Stomach (tissue), 9 donors: Measurements from ENCODE around the gene LTBP4. TPM values are rescaled to one million over a fixed set of nuclear protein-coding genes. Genes with fewer than 3 reads are reported as not detected.
A peak's percentile ranks its signal among the peaks of the same experiment; 100 is the strongest.

Experiments used
- DNase-seq, 2 donors: peaks; one replicate each; pipeline versions ENCODE4 v3.0.0 to v3.0.0-alpha.2; 2013 to 2019
- H3K27ac ChIP-seq, 5 donors: fragments of 200-600 bp in 4 of 5; sonication (generic) in 4 of 5; one replicate each; pipeline ENCODE4 v1.5.1; 2013 to 2019; ENCODE audit warnings: mild to moderate bottlenecking in 1 of 5, moderate library complexity in 1 of 5
- H3K27me3 ChIP-seq, 3 donors: fragments of 200-600 bp; sonication (generic); one replicate each; pipeline ENCODE4 v1.5.1; 2017 to 2019; ENCODE audit warnings: mixed run types in 1 of 3
- H3K36me3 ChIP-seq, 4 donors: fragments of 200-600 bp; sonication (generic); 1 replicate in 3 of 4; 2 replicates in 1 of 4; pipeline ENCODE4 v1.5.1; 2016 to 2019
- H3K4me1 ChIP-seq, 4 donors: fragments of 200-600 bp; sonication (generic); one replicate each; pipeline ENCODE4 v1.5.1; 2016 to 2019
- H3K4me3 ChIP-seq, 4 donors: fragments of 200-600 bp; sonication (generic) in 3 of 4; one replicate each; pipeline ENCODE4 v1.5.1; 2016 to 2019; ENCODE audit warnings: mild to moderate bottlenecking in 1 of 4
- H3K9me3 ChIP-seq, 4 donors: fragments of 200-600 bp; sonication (generic); one replicate each; pipeline ENCODE4 v1.5.1; 2016 to 2019
- EP300 ChIP-seq: sonication (generic); formaldehyde crosslinking; IDR thresholded peaks from one replicate; pipeline ENCODE4 v1.6.1; 2017; ENCODE audit warnings: antibody characterized with exemption
- POLR2A ChIP-seq, 4 donors: fragments of 450-650 bp; IDR thresholded peaks; one replicate each; pipeline ENCODE4 v1.6.1; 2016; ENCODE audit warnings: antibody characterized with exemption in 4 of 4, control low read depth in 2 of 4, mild to moderate bottlenecking in 1 of 4, moderate library complexity in 1 of 4
- POLR2AphosphoS5 ChIP-seq, 3 donors: sonication (generic); formaldehyde crosslinking; IDR thresholded peaks; one replicate each; pipeline ENCODE4 v1.6.1; 2016; ENCODE audit warnings: antibody characterized with exemption in 3 of 3
- WGBS, 5 donors: extraction: QIAGEN DNeasy Blood & Tissue Kit in 3 of 5; methylation state at CpG; one replicate each; pipeline versions ENCODE4 v1.1.5 to v1.1.7; 2013 to 2018; 5-methylcytosine and 5-hydroxymethylcytosine counted together
- intact Hi-C: fragments of 100-400 bp; cut with DNase I; formaldehyde crosslinking; loops from one replicate; pipeline ENCODE4 v1.15.1; 2023; ENCODE audit warnings: low total_unique reads
- polyA plus RNA-seq, 3 donors: library from polyadenylated mRNA; stranded (reverse); fragments of 200-250 nt; gene quantifications; one replicate each; pipeline ENCODE4 v1.2.3, GENCODE V29; 2013
- total RNA-seq, 5 donors: library from RNA; depleted of rRNA; stranded (reverse); fragments of >200 nt; gene quantifications; one replicate each; pipeline versions ENCODE4 v1.1.0 to v1.2.3, GENCODE V29; 2014 to 2016
- TF ChIP-seq, protein P1 (sequence below), 7 experiments: fragments of 450-650 bp in 4 of 7; fragments of 200-600 bp in 3 of 7; sonication (generic) in 3 of 7; IDR thresholded peaks; one replicate each; pipeline ENCODE4 v1.5.1; 2016 to 2019; ENCODE audit warnings: antibody characterized with exemption in 7 of 7, control low read depth in 2 of 7, mild to moderate bottlenecking in 1 of 7
- donor health status: healthy with polysubstance abuse.
- donor health status: Bipolar disorder and iron deficiency.
- donor health status: healthy.

Gene LTBP4
- total and polyA plus RNA-seq, 8 donors: 66.1 to 1,027 (median 139) TPM

GRCh38 chr19:40583283-40583682 is 17.9 kb upstream of the LTBP4 start:
- H3K36me3 ChIP-seq: peaks cover 28 to 88% (median 85%) of the 10 kb centered on the region in 4 donors
- 81 to 95% (median 88%) methylated on average over 8 to 14 of the region's 14 CpGs for WGBS, 5 donors
- DNase-seq: no peak

DNA sequence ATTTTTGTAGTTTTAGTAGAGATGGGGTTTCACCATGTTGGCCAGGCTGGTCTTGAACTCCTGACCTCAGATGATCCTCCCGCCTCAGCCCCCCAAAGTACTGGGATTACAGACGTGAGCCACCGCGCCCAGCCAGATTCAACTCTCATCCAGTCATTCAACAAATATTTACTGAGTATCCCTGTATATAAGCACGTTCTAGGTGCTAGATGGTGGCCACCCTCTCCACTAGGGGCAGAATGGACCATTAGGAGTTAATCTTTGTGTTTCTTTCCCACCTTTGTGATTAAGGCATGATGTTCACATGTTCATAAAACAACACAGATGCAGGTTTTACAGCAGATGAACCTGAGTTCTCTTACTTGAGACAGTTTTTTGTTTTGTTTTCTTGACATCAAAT is 17.2 kb upstream of the LTBP4 start:
- Histone ChIP-seq H3K36me3 (peaks cover 28 to 92% (median 90%) of the 10 kb centered on the region in 4 donors), H3K27me3 (no peaks in the 10 kb centered on the region), H3K27ac (no peak overlapping the region), H3K4me1 (peaks cover 0 to 2% (median 0%) of the 10 kb centered on the region in 4 donors), H3K4me3 (no peak overlapping the region), H3K9me3 (no peaks in the 10 kb centered on the region)
- TF ChIP-seq POLR2AphosphoS5 (IDR thresholded peaks at IDR 0.05) (no peak), POLR2A (IDR thresholded peaks at IDR 0.05) (no peak), EP300 (no peak)
- no peak for DNase-seq
- intact Hi-C loops: no loop called here
- WGBS, 5 donors: 59 to 77% (median 73%) methylated on average over 5 of the region's 5 CpGs

More at GRCh38 chr19:40583283-40583682, 17.9 kb upstream of the LTBP4 start:
- Histone ChIP-seq H3K27me3 (no peaks in the 10 kb centered on the region), H3K9me3 (no peaks in the 10 kb centered on the region), H3K27ac (no peak overlapping the region), H3K4me1 (peaks cover 0 to 9% (median 3%) of the 10 kb centered on the region in 4 donors), H3K4me3 (no peak overlapping the region)
- intact Hi-C loops: no loop called here
- TF ChIP-seq POLR2A (IDR thresholded peaks at IDR 0.05): no peak

DNA sequence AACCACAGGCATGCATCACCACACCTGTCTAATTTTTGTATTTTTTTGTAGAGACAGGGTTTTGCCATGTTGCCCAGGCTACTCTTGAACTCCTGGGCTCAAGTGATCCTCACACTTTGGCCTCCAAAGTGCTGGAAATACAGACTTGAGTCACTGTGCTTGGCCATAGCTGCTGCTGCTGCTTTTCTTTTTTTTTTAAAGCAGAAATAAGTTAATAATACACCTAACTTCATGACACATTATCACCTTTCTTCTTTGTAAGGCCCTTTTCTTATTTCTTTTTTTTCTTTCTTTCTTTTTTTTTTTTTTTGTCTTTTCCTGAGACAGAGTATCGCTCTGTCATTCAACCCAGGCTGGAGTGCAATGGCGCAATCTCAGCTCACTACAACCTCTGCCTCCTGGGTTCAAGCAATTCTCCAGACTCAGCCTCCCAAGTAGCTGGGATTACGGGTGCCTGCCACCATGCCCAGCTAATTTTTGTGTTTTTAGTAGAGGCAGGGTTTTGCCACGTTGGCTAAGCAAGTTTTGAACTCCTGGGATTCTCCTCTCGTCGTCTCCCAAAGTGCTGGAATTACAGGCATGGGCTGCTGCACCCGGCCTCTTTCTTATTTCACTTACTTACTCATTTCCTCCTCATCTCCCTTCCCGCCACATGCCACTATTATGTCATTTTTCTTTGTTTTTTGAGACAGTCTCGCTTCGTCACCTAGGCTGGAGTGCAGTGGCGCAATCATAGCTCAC is 15.8 kb upstream of the LTBP4 start:
- Histone ChIP-seq H3K4me3 (no peak overlapping the region), H3K27me3 (no peaks in the 10 kb centered on the region), H3K36me3 (peaks cover 24 to 93% (median 87%) of the 10 kb centered on the region in 4 donors), H3K4me1 (no peaks in the 10 kb centered on the region), H3K27ac (peak overlapping the region in 2 of 5 donors; percentile 26 to 64), H3K9me3 (no peaks in the 10 kb centered on the region)
- intact Hi-C loops: no loop called here
- WGBS, 5 donors: 82 to 92% (median 88%) methylated on average over 11 of the region's 11 CpGs
- TF ChIP-seq, protein P1, sequence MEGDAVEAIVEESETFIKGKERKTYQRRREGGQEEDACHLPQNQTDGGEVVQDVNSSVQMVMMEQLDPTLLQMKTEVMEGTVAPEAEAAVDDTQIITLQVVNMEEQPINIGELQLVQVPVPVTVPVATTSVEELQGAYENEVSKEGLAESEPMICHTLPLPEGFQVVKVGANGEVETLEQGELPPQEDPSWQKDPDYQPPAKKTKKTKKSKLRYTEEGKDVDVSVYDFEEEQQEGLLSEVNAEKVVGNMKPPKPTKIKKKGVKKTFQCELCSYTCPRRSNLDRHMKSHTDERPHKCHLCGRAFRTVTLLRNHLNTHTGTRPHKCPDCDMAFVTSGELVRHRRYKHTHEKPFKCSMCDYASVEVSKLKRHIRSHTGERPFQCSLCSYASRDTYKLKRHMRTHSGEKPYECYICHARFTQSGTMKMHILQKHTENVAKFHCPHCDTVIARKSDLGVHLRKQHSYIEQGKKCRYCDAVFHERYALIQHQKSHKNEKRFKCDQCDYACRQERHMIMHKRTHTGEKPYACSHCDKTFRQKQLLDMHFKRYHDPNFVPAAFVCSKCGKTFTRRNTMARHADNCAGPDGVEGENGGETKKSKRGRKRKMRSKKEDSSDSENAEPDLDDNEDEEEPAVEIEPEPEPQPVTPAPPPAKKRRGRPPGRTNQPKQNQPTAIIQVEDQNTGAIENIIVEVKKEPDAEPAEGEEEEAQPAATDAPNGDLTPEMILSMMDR (IDR thresholded peaks at IDR 0.05): no peak
- TF ChIP-seq POLR2A (IDR thresholded peaks at IDR 0.05) (no peak), EP300 (no peak), POLR2AphosphoS5 (IDR thresholded peaks at IDR 0.05) (no peak)
- DNase-seq: no peak

DNA sequence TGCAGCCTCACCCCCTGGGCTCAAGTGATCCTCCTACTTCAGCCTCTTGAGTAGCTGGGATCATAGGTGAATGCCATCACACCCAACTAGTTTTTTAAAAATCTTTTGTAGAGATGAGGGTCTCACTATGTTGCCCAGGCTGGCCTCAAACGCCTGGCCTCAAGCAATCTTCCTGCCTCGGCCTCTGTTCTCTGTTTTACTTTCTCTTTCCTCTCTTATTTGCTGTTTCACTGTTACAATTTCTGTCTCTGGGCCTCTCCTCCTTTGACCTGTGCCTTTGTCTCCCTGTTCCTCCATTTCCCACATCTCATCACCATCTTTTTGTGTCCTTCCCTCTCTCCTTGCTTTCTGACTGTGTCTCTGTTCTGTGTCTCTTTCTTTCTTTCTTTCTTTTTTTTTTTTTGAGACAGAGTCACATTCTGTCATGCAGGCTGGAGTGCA is 15.2 kb upstream of the LTBP4 start:
- TF ChIP-seq POLR2A (IDR thresholded peaks at IDR 0.05): no peak
- TF ChIP-seq POLR2AphosphoS5 (IDR thresholded peaks at IDR 0.05): no peak
- TF ChIP-seq, protein P1 (IDR thresholded peaks at IDR 0.05): no peak
- no peak for TF ChIP-seq EP300
- Histone ChIP-seq H3K27me3 (no peaks in the 10 kb centered on the region), H3K4me1 (no peaks in the 10 kb centered on the region), H3K36me3 (peaks cover 19 to 93% (median 86%) of the 10 kb centered on the region in 4 donors), H3K9me3 (no peaks in the 10 kb centered on the region), H3K4me3 (no peak overlapping the region), H3K27ac (peak overlapping the region in 2 of 5 donors; percentile 26 to 64)
- no peak for DNase-seq
- 77 to 91% (median 84%) methylated on average over 2 of the region's 2 CpGs for WGBS, 5 donors
- intact Hi-C loops: no loop called here

DNA sequence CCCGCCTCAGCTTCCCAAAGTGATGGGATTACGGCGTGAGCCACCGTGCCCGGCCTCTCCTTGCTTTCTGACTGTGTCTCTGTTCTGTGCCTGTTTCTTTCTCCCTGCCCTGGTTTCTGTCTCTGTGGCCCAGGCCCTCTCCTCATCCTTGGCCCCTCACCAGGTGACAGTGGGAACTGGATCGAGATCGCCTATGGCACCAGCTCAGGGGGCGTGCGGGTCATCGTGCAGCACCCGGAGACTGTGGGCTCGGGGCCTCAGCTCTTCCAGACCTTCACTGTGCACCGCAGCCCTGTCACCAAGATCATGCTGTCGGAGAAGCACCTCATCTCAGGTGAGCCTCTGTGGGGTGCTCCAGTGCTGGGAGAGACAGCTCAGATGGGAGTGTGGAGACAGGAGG is 14.6 kb upstream of the LTBP4 start:
- Histone ChIP-seq H3K36me3 (peaks cover 12 to 90% (median 83%) of the 10 kb centered on the region in 4 donors), H3K4me3 (no peak overlapping the region), H3K9me3 (no peaks in the 10 kb centered on the region), H3K4me1 (no peaks in the 10 kb centered on the region), H3K27me3 (no peaks in the 10 kb centered on the region), H3K27ac (peak overlapping the region in 1 of 5 donors; percentile 26)
- WGBS, 5 donors: 94 to 98% (median 97%) methylated on average over 14 of the region's 14 CpGs
- no peak for DNase-seq
- intact Hi-C loops: no loop called here
- TF ChIP-seq EP300 (no peak), POLR2AphosphoS5 (IDR thresholded peaks at IDR 0.05) (no peak), POLR2A (IDR thresholded peaks at IDR 0.05) (no peak)
- TF ChIP-seq, protein P1 (IDR thresholded peaks at IDR 0.05): no peak
